ENCODE measurements around the gene POLDIP2. TPM values are rescaled to one million over a fixed set of nuclear protein-coding genes. Genes with fewer than 3 reads are reported as not detected.

The POLDIP2 gene
- total RNA-seq, 6 experiments from 2014 or later = 92.5 to 156 (median 130) TPM

- intact Hi-C loops (cut with DNase I) = no loop called here
- no peak overlapping the region for H3K27ac ChIP-seq
These were observed 26.7 kb downstream of the POLDIP2 start for GRCh38 chr17:28330671-28331070.

GRCh38 chr17:28328325-28328724 lies 29.0 kb downstream of the POLDIP2 start:
- Histone ChIP-seq H3K27me3 (no peaks in the 10 kb centered on the region), H3K36me3 (peaks cover 0 to 58% (median 18%) of the 10 kb centered on the region in 4 donors), H3K27ac (no peak overlapping the region), H3K9me3 (no peaks in the 10 kb centered on the region), H3K4me3 (no peak overlapping the region), H3K4me1 (peaks cover 0 to 32% (median 9%) of the 10 kb centered on the region in 4 donors)
- peak in 1 of 3 donors; percentile 7 for DNase-seq
- intact Hi-C loops (cut with DNase I) = no loop called here
- TF ChIP-seq CTCF (IDR thresholded peaks at IDR 0.05) (no peak), POLR2A (IDR thresholded peaks at IDR 0.05) (no peak)
- no peak for ATAC-seq
- 58% methylated on average over 4 of the region's 4 CpGs for WGBS (ENCODE audit: insufficient coverage, low coverage, low lambda C conversion rate, missing lambda C conversion rate)

More at GRCh38 chr17:28330671-28331070, 26.7 kb downstream of the POLDIP2 start:
- TF ChIP-seq POLR2A (IDR thresholded peaks at IDR 0.05) (no peak), CTCF (IDR thresholded peaks at IDR 0.05) (no peak)
- H3K4me3 ChIP-seq = no peak overlapping the region
- H3K36me3 ChIP-seq = peaks cover 0 to 57% (median 18%) of the 10 kb centered on the region in 4 donors
- peaks cover 0 to 18% (median 2%) of the 10 kb centered on the region in 4 donors for H3K4me1 ChIP-seq
- no CpG with 5 or more reads among the region's 5 CpGs for WGBS (ENCODE audit: insufficient coverage, low coverage, low lambda C conversion rate, missing lambda C conversion rate)
- no peaks in the 10 kb centered on the region for H3K9me3 ChIP-seq
- no peaks in the 10 kb centered on the region for H3K27me3 ChIP-seq
- no peak for ATAC-seq
- DNase-seq = peak in 1 of 3 donors; percentile 34

- Histone ChIP-seq H3K4me1 (peaks cover 0 to 38% (median 9%) of the 10 kb centered on the region in 4 donors), H3K9me3 (no peaks in the 10 kb centered on the region), H3K27ac (peak overlapping the region in 1 of 3 donors; percentile 3), H3K27me3 (no peaks in the 10 kb centered on the region), H3K4me3 (no peak overlapping the region), H3K36me3 (peaks cover 0 to 58% (median 18%) of the 10 kb centered on the region in 4 donors)
- intact Hi-C loops (cut with DNase I) = no loop called here
- WGBS (ENCODE audit: insufficient coverage, low coverage, low lambda C conversion rate, missing lambda C conversion rate) = 73% methylated on average over 3 of the region's 3 CpGs
- TF ChIP-seq POLR2A (IDR thresholded peaks at IDR 0.05) = no peak
- TF ChIP-seq CTCF (IDR thresholded peaks at IDR 0.05) = no peak
- DNase-seq = no peak
- no peak for ATAC-seq
These were observed 29.6 kb downstream of the POLDIP2 start for GRCh38 chr17:28327709-28328108.

- Histone ChIP-seq H3K27ac (no peak overlapping the region), H3K27me3 (no peaks in the 10 kb centered on the region), H3K4me1 (peaks cover 0 to 40% (median 9%) of the 10 kb centered on the region in 4 donors), H3K36me3 (peaks cover 0 to 58% (median 18%) of the 10 kb centered on the region in 4 donors), H3K9me3 (no peaks in the 10 kb centered on the region), H3K4me3 (no peak overlapping the region)
- ATAC-seq = no peak
- DNase-seq = peak in 1 of 3 donors; percentile 23
- intact Hi-C loops (cut with DNase I) = no loop called here
- 78% methylated on average over 4 of the region's 9 CpGs for WGBS (ENCODE audit: insufficient coverage, low coverage, low lambda C conversion rate, missing lambda C conversion rate)
- no peak for TF ChIP-seq CTCF (IDR thresholded peaks at IDR 0.05)
- no peak for TF ChIP-seq POLR2A (IDR thresholded peaks at IDR 0.05)
These were observed 30.2 kb downstream of the POLDIP2 start for GRCh38 chr17:28327031-28327607.
